ENCODE results near the gene PCNP. TPM values are rescaled to one million over a fixed set of nuclear protein-coding genes. Genes with fewer than 3 reads are reported as not detected.

The PCNP gene
- total and polyA plus RNA-seq, 2 donors (not counting 1 experiment from before 2014, with no cell fraction given), result 39.1 to 156 TPM

GRCh38 chr3:101635954-101636798 lies 62.2 kb downstream of the PCNP start:
- no peaks in the 10 kb centered on the region for H3K27me3 ChIP-seq (replicated peaks in 1 of 4; ENCODE audit: control extremely low read depth in 1 of 4, control insufficient read depth in 3 of 4, insufficient read depth in 4 of 4, low read length in 3 of 4)

More at GRCh38 chr3:101635954-101636798, 62.2 kb downstream of the PCNP start:
- Histone ChIP-seq H3K36me3 (replicated peaks in 1 of 2; ENCODE audit: control extremely low read depth in 1 of 2, control insufficient read depth in 1 of 2, extremely low read depth in 1 of 2, insufficient read depth in 2 of 2, low read length in 1 of 2) (no peaks in the 10 kb centered on the region), H3K4me1 (ENCODE audit: control insufficient read depth in 2 of 2, insufficient read depth in 2 of 2, low read length in 2 of 2) (peaks cover 4 to 7% of the 10 kb centered on the region in 2 donors), H3K4me2 (replicated peaks; ENCODE audit: low read depth, low read length, poor library complexity, severe bottlenecking) (no peak overlapping the region), H2AFZ (ENCODE audit: insufficient read depth, low read depth, low read length, poor library complexity, severe bottlenecking) (peak overlapping the region; percentile 49), H3K79me2 (ENCODE audit: control insufficient read depth, insufficient read depth, low read length) (no peaks in the 10 kb centered on the region), H3K4me3 (ENCODE audit: control extremely low read depth in 1 of 5, extremely low read depth in 1 of 5, insufficient read depth in 1 of 5, low read depth in 2 of 5, low read length in 4 of 5) (no peak overlapping the region), H3K9ac (ENCODE audit: low read length) (no peak overlapping the region), H3K9me3 (ENCODE audit: control extremely low read depth in 1 of 3, control insufficient read depth in 2 of 3, insufficient read depth in 1 of 3, low read length in 2 of 3) (no peaks in the 10 kb centered on the region), H3K27ac (ENCODE audit: low read length in 2 of 2) (no peak overlapping the region), H4K20me1 (ENCODE audit: control insufficient read depth, insufficient read depth, low read length, poor library complexity, severe bottlenecking) (no peaks in the 10 kb centered on the region)
- ATAC-seq (ENCODE audit: low read depth) (peak; percentile 71), DNase-seq (peak; percentile 61)
- Mint-ChIP-seq H3K4me1 (peaks cover 3% of the 10 kb centered on the region), H3K9me3 (ENCODE audit: insufficient read depth) (no peaks in the 10 kb centered on the region), H3K27ac (no peak overlapping the region), H3K27me3 (no peaks in the 10 kb centered on the region), H3K4me3 (no peak overlapping the region)
- POLR2A ChIA-PET, result no interaction called here
- CTCF ChIA-PET, result interaction anchor here (1.0 kb wide), 1 partner anchor 16 kb away, joined by 3 read pairs; no protein-coding TSS in a partner anchor
- intact Hi-C loops (cut with micrococcal nuclease), result loop anchor here (1.0 to 5.0 kb wide), 2 partner anchors 63 to 564 kb away; no protein-coding TSS in a partner anchor
- peak; percentile 76 for TF ChIP-seq CTCF (IDR thresholded peaks at IDR 0.05)
- TF ChIP-seq EZH2 (IDR thresholded peaks at IDR 0.05; ENCODE audit: borderline replicate concordance, insufficient read depth, low read depth, low read length, poor library complexity, severe bottlenecking), result no peak
- WGBS (ENCODE audit: insufficient coverage), result 63% methylated on average over 17 of the region's 18 CpGs
